Adrenal gland (tissue), 5 donors: Measurements from ENCODE around the gene MNT.

Experiments used
- POLR2A ChIP-seq, 2 donors: fragments of 450-650 bp; IDR thresholded peaks; one replicate each; pipeline ENCODE4 v1.6.1; 2017; ENCODE audit warnings: antibody characterized with exemption in 2 of 2, mild to moderate bottlenecking in 2 of 2, moderate library complexity in 1 of 2
- TF ChIP-seq, protein P1 (sequence below), 6 experiments: fragments of 450-650 bp in 4 of 6; fragments of 200-600 bp in 2 of 6; sonication (generic) in 1 of 6; IDR thresholded peaks; 1 replicate in 5 of 6; 2 replicates in 1 of 6; pipeline versions ENCODE4 v1.5.1 to v1.8.0; 2016 to 2021; ENCODE audit warnings: antibody characterized with exemption in 6 of 6, mild to moderate bottlenecking in 2 of 6, moderate library complexity in 1 of 6
- donor health status: DM: no; HTN: no; CAD: no.

DNA sequence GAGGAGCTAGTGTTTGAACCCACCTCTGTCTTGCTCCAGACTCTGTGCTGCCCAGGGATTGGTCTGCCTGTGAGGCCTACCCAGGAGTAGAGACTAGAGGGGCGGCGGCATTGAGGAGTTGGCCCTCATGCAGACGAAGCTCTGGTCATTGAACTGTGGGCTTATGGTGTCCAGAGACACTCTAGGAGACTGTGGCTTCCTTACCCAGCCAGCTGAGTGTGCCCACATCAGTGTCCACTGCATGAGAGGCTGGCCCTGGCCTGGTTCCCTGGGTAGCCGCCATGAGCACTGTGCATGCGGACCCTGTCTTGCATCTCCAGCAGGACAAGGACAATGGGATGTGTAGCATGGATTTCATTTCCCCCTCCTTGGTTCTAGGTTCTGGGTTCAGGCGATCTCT, 49.6 kb downstream of the MNT start:
- no peak for TF ChIP-seq POLR2A (IDR thresholded peaks at IDR 0.05)
- TF ChIP-seq, protein P1, sequence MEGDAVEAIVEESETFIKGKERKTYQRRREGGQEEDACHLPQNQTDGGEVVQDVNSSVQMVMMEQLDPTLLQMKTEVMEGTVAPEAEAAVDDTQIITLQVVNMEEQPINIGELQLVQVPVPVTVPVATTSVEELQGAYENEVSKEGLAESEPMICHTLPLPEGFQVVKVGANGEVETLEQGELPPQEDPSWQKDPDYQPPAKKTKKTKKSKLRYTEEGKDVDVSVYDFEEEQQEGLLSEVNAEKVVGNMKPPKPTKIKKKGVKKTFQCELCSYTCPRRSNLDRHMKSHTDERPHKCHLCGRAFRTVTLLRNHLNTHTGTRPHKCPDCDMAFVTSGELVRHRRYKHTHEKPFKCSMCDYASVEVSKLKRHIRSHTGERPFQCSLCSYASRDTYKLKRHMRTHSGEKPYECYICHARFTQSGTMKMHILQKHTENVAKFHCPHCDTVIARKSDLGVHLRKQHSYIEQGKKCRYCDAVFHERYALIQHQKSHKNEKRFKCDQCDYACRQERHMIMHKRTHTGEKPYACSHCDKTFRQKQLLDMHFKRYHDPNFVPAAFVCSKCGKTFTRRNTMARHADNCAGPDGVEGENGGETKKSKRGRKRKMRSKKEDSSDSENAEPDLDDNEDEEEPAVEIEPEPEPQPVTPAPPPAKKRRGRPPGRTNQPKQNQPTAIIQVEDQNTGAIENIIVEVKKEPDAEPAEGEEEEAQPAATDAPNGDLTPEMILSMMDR (IDR thresholded peaks at IDR 0.05): no peak
